Neural cell (in vitro differentiated cells): Measurements from ENCODE around the gene POLRMT.
"Not testable (repeated sequence)": the region's sequence is repeated elsewhere in the genome, so short reads cannot be mapped to it uniquely, and the experiment has no call there.

Experiments used
- CTCF ChIP-seq: fragments of 450-650 bp; IDR thresholded peaks from 2 replicates; pipeline ENCODE4 v1.5.1; 2014; ENCODE audit warnings: antibody characterized with exemption, mild to moderate bottlenecking, moderate library complexity; ENCODE audit not compliant: poor library complexity, severe bottlenecking
- EP300 ChIP-seq: fragments of 450-650 bp; conservative IDR thresholded peaks from 2 replicates; pipeline ENCODE4 v1.6.1; 2014; ENCODE audit warnings: antibody characterized with exemption, mild to moderate bottlenecking, moderate library complexity; ENCODE audit not compliant: poor library complexity, severe bottlenecking
- EZH2 ChIP-seq: fragments of 200-600, 300-800 bp; shearing (Covaris generic), sonication (generic); IDR thresholded peaks from 2 replicates; pipeline ENCODE4 v1.6.1; 2014; ENCODE audit warnings: antibody characterized with exemption, low read length, borderline replicate concordance, mild to moderate bottlenecking; ENCODE audit not compliant: insufficient read depth, poor library complexity, severe bottlenecking
- POLR2AphosphoS5 ChIP-seq: IDR thresholded peaks from 2 replicates; pipeline ENCODE4 v1.6.1; 2012
- RAD21 ChIP-seq: fragments of 450-650 bp; conservative IDR thresholded peaks from 2 replicates; pipeline ENCODE4 v1.6.1; 2014; ENCODE audit warnings: antibody characterized with exemption, mild to moderate bottlenecking, moderate library complexity
- REST ChIP-seq: IDR thresholded peaks from 2 replicates; pipeline ENCODE4 v1.6.1; 2012; ENCODE audit warnings: borderline replicate concordance
- TAF1 ChIP-seq: IDR thresholded peaks from 2 replicates; pipeline ENCODE4 v1.6.1; 2012; ENCODE audit warnings: low read depth

DNA sequence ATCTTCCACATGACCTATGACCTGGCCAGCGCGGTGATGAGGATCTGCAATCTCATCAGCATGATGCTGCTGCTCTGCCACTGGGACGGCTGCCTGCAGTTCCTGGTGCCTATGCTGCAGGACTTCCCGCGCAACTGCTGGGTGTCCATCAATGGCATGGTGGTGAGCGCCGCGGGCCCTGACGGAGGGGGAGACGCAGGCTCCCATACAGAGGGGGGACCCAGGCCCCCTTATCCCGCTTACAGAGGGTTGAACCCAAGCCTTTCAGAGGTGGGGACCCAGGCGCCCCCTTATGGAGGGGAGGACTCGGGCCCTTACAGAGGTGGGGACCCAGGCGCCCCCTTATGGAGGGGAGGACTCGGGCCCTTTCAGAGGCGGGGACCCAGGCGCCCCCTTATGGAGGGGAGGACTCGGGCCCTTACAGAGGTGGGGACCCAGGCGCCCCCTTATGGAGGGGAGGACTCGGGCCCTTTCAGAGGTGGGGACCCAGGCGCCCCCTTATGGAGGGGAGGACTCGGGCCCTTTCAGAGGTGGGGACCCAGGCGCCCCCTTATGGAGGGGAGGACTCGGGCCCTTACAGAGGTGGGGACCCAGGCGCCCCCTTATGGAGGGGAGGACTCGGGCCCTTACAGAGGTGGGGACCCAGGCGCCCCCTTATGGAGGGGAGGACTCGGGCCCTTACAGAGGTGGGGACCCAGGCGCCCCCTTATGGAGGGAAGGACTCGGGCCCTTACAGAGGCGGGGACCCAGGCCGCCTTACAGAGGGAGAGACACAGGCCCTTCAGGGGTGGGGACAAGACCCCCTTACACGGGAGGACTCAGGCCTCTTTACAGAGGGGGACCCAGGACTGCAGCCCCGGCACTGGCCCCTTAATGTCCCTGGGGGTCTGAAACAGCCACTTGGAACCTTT lies 28.0 kb downstream of the POLRMT start:
- not testable (repeated sequence) for TF ChIP-seq CTCF, RAD21, EZH2, POLR2AphosphoS5, EP300, TAF1, REST
